SK-N-SH (cell line): Measurements from ENCODE around the gene TRIM38. TPM values are rescaled to one million over a fixed set of nuclear protein-coding genes. Genes with fewer than 3 reads are reported as not detected.

Source experiments
- CHD2 ChIP-seq: fragments of 150-350 bp; IDR thresholded peaks from 2 replicates; pipeline ENCODE4 v1.6.1; 2018; ENCODE audit warnings: low read length; ENCODE audit not compliant: partially characterized antibody
- EZH2phosphoT487 ChIP-seq: fragments of 200-600 bp; sonication (generic); IDR thresholded peaks from 2 replicates; pipeline ENCODE4 v1.6.1; 2017; ENCODE audit warnings: low read depth, mixed run types, mild to moderate bottlenecking, antibody characterized with exemption, moderate library complexity, borderline replicate concordance
- FOXJ3 ChIP-seq: sonication (generic); formaldehyde crosslinking; IDR thresholded peaks from 2 replicates; pipeline ENCODE4 v1.5.1; 2020; ENCODE audit warnings: mild to moderate bottlenecking, missing genetic modification reagents
- FOXM1 ChIP-seq: IDR thresholded peaks from 2 replicates; pipeline ENCODE4 v1.4.0; 2012; ENCODE audit warnings: low read depth, mild to moderate bottlenecking
- MEF2A ChIP-seq: IDR thresholded peaks from 2 replicates; pipeline ENCODE4 v1.4.0; 2012; ENCODE audit warnings: low read depth, borderline replicate concordance
- MXI1 ChIP-seq: IDR thresholded peaks from 2 replicates; pipeline ENCODE4 v1.6.1; 2012; ENCODE audit warnings: mild to moderate bottlenecking, low read depth, low read length, improper control_type of control experiment
- NRF1 ChIP-seq: IDR thresholded peaks from 2 replicates; pipeline ENCODE4 v1.6.1; 2012; ENCODE audit warnings: low read depth, mild to moderate bottlenecking, low read length
- RAD21 ChIP-seq: IDR thresholded peaks from 2 replicates; pipeline ENCODE4 v1.6.1; 2012; ENCODE audit warnings: mild to moderate bottlenecking, low read length
- RCOR1 ChIP-seq: fragments of 150-350 bp; IDR thresholded peaks from 2 replicates; pipeline ENCODE4 v1.6.1; 2017; ENCODE audit warnings: antibody characterized with exemption, low read length
- RFX5 ChIP-seq: IDR thresholded peaks from 2 replicates; pipeline ENCODE4 v1.6.1; 2012; ENCODE audit warnings: mild to moderate bottlenecking, improper control_type of control experiment, low read length
- SIN3A ChIP-seq: IDR thresholded peaks from 2 replicates; pipeline ENCODE4 v1.6.1; 2012; ENCODE audit warnings: low read depth, mild to moderate bottlenecking, low read length, moderate library complexity, borderline replicate concordance
- SMC3 ChIP-seq: IDR thresholded peaks from 2 replicates; pipeline ENCODE4 v1.6.1; 2012; ENCODE audit warnings: low read depth, low read length, improper control_type of control experiment
- TCF12 ChIP-seq: IDR thresholded peaks from 2 replicates; pipeline ENCODE4 v1.4.0; 2012
- TEAD4 ChIP-seq: IDR thresholded peaks from 2 replicates; pipeline ENCODE4 v1.4.0; 2012; ENCODE audit warnings: mild to moderate bottlenecking, borderline replicate concordance; ENCODE audit not compliant: insufficient read depth
- YY1 ChIP-seq: IDR thresholded peaks from 2 replicates; pipeline ENCODE4 v1.4.0; 2012; ENCODE audit warnings: low read depth, mild to moderate bottlenecking
- polyA plus RNA-seq, 3 experiments: library from polyadenylated mRNA; depleted of rRNA; stranded (reverse); fragments of >200 nt; gene quantifications; 2 replicates each; pipeline ENCODE4 v1.2.3, GENCODE V29; 2012
- TF ChIP-seq, protein P1 (sequence below): IDR thresholded peaks from 2 replicates; pipeline ENCODE4 v1.4.0; 2012; ENCODE audit warnings: low read depth, borderline replicate concordance
- TF ChIP-seq, protein P2 (sequence below): IDR thresholded peaks from 2 replicates; pipeline ENCODE4 v1.4.0; 2012; ENCODE audit warnings: low read depth
- TF ChIP-seq, protein P3 (sequence below): IDR thresholded peaks from 2 replicates; pipeline ENCODE4 v1.6.1; 2012; ENCODE audit warnings: mild to moderate bottlenecking, low read depth, low read length, moderate library complexity
- TF ChIP-seq, protein P4 (sequence below): fragments of 200-600 bp; sonication (generic); IDR thresholded peaks from 2 replicates; pipeline ENCODE4 v1.6.1; 2017; ENCODE audit warnings: antibody characterized with exemption, mild to moderate bottlenecking, moderate library complexity

The TRIM38 gene
- polyA plus RNA-seq, 1 of the 3 experiments (the other 2 are of a cell fraction), result 0.62 TPM

DNA sequence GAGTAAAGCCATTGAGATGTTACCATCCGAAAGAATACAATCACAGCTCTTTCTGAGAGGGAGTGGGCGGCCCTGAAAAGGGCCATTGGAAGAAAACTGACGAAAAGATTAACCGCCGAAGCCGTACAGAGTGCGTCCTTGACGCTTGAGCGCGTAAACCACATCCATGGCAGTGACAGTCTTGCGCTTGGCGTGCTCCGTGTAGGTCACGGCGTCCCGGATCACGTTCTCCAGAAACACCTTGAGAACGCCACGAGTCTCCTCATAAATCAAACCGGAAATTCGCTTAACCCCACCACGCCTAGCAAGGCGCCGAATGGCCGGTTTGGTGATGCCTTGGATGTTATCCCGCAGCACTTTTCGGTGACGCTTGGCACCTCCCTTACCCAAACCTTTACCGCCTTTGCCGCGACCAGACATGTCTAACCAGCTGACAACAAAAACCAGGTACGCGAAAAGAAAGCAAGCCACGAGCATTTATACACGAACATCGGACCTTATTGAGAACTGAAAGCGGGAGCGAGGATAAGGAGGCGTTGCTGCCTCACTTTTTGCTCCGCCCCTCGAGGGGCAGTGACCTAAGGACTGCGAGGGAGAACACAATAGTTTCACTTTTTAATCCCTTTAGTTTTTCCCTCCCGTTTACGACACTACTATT is 64.4 kb downstream of the TRIM38 start (continued):
- no peak for TF ChIP-seq TEAD4
- TF ChIP-seq FOXJ3 (CRISPR knock-in tag), result no peak
- TF ChIP-seq EZH2phosphoT487, result no peak
- peak; percentile 100 for TF ChIP-seq SIN3A
- TF ChIP-seq, protein P1, sequence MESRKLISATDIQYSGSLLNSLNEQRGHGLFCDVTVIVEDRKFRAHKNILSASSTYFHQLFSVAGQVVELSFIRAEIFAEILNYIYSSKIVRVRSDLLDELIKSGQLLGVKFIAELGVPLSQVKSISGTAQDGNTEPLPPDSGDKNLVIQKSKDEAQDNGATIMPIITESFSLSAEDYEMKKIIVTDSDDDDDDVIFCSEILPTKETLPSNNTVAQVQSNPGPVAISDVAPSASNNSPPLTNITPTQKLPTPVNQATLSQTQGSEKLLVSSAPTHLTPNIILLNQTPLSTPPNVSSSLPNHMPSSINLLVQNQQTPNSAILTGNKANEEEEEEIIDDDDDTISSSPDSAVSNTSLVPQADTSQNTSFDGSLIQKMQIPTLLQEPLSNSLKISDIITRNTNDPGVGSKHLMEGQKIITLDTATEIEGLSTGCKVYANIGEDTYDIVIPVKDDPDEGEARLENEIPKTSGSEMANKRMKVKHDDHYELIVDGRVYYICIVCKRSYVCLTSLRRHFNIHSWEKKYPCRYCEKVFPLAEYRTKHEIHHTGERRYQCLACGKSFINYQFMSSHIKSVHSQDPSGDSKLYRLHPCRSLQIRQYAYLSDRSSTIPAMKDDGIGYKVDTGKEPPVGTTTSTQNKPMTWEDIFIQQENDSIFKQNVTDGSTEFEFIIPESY, result peak; percentile 96
- no peak for TF ChIP-seq RFX5
- TF ChIP-seq, protein P2, sequence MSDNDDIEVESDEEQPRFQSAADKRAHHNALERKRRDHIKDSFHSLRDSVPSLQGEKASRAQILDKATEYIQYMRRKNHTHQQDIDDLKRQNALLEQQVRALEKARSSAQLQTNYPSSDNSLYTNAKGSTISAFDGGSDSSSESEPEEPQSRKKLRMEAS, result peak; percentile 73; the same call in 1 of the 2 replicates
- no peak for TF ChIP-seq NRF1
- no peak for TF ChIP-seq SMC3
- TF ChIP-seq, protein P3, sequence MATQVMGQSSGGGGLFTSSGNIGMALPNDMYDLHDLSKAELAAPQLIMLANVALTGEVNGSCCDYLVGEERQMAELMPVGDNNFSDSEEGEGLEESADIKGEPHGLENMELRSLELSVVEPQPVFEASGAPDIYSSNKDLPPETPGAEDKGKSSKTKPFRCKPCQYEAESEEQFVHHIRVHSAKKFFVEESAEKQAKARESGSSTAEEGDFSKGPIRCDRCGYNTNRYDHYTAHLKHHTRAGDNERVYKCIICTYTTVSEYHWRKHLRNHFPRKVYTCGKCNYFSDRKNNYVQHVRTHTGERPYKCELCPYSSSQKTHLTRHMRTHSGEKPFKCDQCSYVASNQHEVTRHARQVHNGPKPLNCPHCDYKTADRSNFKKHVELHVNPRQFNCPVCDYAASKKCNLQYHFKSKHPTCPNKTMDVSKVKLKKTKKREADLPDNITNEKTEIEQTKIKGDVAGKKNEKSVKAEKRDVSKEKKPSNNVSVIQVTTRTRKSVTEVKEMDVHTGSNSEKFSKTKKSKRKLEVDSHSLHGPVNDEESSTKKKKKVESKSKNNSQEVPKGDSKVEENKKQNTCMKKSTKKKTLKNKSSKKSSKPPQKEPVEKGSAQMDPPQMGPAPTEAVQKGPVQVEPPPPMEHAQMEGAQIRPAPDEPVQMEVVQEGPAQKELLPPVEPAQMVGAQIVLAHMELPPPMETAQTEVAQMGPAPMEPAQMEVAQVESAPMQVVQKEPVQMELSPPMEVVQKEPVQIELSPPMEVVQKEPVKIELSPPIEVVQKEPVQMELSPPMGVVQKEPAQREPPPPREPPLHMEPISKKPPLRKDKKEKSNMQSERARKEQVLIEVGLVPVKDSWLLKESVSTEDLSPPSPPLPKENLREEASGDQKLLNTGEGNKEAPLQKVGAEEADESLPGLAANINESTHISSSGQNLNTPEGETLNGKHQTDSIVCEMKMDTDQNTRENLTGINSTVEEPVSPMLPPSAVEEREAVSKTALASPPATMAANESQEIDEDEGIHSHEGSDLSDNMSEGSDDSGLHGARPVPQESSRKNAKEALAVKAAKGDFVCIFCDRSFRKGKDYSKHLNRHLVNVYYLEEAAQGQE, result peak; percentile 82
- TF ChIP-seq MEF2A, result no peak; the same call in 1 of the 2 replicates
- peak; percentile 98 for TF ChIP-seq CHD2
- TF ChIP-seq YY1, result 0 out of 2 replicates have a peak, but pooled peaks have one; percentile 67
- 0 out of 2 replicates have a peak, but pooled peaks have one; percentile 15 for TF ChIP-seq FOXM1
- TF ChIP-seq, protein P4, sequence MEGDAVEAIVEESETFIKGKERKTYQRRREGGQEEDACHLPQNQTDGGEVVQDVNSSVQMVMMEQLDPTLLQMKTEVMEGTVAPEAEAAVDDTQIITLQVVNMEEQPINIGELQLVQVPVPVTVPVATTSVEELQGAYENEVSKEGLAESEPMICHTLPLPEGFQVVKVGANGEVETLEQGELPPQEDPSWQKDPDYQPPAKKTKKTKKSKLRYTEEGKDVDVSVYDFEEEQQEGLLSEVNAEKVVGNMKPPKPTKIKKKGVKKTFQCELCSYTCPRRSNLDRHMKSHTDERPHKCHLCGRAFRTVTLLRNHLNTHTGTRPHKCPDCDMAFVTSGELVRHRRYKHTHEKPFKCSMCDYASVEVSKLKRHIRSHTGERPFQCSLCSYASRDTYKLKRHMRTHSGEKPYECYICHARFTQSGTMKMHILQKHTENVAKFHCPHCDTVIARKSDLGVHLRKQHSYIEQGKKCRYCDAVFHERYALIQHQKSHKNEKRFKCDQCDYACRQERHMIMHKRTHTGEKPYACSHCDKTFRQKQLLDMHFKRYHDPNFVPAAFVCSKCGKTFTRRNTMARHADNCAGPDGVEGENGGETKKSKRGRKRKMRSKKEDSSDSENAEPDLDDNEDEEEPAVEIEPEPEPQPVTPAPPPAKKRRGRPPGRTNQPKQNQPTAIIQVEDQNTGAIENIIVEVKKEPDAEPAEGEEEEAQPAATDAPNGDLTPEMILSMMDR, result no peak
- TF ChIP-seq MXI1, result peak; percentile 41; the same call in 1 of the 2 replicates
- TF ChIP-seq RAD21, result no peak
- peak; percentile 75; the same call in 1 of the 2 replicates for TF ChIP-seq TCF12
- TF ChIP-seq RCOR1, result peak; percentile 97
